GM21381 (cell line): ENCODE results near the gene EDRF1.

Experiments
- ATAC-seq: cut with Tn5 transposase; IDR thresholded peaks from one replicate; pipeline ENCODE4 v1.9.1; 2021; ENCODE audit warnings: mild to moderate bottlenecking, moderate library complexity; ENCODE audit not compliant: unreplicated experiment

The EDRF1 gene

DNA sequence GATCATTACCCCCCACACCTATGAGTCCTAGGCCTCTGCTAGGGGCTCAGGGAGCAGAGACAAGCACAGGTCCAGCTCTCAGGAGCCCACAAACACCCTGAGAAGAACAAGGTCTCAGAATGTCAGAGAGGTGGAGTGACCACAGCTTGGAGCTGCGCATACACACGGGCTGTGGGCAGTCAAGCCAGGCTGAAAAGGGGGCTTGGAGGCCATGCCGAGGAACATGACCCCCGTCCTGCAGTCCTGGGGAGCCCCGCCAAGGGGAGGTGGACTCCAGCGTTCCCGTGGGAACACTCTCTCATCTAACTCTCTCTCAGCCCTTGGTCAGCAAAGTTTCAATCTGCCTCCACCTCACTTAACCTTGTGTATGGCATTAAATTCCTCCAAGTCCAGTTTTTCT lies 63.9 kb downstream of the EDRF1 start:
- ATAC-seq, result no peak

DNA sequence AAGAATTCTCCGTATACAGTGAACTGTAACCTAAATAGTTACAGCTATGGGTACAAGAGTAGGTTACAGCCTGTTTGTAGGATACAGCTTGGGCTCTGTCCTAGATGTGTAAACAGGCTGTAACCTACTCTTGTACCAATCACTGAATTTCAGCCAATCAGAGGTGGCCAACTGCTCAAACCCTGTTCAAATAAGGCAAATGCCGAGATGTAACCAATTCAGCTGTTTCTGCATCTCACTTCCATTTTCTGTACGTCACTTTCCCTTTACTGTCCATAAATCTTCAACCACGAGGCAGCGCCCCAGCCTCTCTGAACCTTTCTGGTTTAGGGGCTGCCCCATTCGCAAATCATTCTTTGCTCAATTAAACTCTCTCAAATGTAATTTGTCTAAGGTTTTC lies 64.4 kb downstream of the EDRF1 start:
- peak; percentile 80 for ATAC-seq

DNA sequence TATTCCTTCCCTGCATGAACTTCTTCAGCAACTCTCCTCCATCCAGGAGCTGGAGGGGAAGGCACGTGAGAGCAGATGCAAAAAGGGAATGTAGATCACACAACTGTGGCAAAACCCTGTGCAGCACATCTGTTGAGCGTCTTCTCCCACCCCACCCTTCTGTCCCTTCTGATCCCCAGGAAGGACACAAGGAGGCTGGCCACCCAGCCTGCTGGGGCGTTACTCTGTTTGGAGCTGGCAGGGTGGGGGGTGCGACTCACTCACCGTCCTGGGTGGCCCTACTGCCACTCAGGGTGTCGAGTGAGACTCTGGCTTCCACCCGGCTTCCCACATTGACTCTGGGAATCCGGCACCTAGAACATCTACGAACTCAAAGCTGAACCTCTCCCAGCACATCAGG lies 66.3 kb downstream of the EDRF1 start:
- no peak for ATAC-seq

DNA sequence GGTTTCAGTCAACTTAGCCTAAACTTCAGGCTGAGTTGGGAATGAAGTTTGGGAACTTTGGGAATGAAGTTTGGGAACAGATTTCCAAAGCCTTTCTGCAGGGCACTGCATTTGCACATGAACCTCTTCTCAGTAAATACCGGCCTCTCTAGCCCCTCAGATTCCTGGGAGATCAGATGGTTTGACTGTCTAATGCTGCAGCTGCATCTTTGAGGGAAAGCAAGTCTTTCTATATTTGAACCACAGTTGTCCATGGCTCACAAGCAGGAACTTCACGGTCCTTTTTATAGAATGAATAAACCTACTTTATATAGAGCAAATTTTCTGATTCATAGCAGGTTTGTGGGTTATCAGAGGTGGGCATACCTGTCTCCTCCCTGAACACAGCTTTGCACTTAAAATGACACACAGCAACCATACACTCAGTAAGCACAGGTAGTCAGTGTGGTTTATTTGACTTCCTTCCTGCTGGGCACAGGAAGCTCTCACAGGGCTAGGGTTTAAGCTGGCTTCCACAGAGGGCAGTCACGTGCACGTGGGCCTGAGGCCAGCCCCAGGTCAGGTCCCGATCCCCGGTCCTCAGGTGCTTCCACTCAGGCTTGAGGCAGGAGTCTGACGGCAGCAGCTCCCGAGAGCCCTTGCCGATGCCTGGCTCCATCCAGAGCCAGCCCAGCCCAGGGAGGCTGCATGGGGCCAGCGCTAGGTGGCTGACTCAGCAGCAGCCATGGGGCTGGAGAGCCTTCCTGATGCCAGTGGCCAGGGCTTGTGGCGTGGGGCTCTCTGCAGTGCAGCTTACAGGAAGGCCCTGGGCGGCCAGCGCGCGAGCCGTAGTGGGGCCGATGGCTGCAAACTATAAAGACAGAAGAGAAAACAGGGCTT lies 68.9 kb downstream of the EDRF1 start:
- no peak for ATAC-seq

DNA sequence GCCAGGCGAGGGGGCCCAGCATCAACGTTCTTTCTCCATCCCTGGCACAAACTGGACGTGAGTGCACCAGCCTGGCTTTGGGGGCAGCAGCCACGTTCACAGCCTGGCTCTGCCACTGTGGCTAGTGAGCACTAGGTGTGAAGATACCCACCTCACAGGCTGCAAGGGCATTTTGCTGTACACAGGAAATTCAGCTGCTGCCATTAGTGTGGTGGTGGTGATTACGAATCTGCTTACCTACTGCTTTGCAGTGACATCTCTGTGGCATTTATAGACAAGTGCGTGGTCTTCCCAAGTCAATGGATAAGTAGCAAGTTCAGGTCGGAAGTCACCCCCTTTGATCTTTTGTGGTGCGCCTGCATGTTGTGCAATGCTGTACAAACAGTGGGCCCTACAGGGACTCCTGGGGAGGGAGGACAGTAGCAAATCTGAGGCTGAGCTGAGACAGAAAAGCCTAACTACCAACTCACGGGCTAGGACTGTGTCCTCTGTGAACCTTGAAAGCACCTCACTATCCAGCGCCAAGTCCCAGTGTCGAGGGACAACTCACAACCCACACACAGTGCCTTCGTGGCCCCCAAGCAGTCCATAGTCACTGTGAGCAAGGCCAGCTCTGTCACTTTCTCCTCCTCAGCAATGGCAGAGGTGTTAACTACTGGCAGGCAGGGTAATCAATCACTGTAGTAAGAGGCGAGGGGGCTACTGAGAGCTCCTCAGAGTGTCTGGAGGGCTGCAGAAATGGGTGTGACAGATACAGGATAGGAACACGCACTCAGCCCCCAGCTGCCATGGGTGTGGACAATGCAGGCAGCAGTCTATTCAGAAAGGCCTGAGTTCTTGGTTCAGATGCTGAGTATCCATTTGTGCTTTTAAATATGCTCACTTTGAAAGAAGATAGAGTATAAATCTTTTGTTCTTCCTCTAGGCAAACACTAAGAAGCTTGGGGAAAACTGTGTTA lies 73.1 kb downstream of the EDRF1 start:
- no peak for ATAC-seq

DNA sequence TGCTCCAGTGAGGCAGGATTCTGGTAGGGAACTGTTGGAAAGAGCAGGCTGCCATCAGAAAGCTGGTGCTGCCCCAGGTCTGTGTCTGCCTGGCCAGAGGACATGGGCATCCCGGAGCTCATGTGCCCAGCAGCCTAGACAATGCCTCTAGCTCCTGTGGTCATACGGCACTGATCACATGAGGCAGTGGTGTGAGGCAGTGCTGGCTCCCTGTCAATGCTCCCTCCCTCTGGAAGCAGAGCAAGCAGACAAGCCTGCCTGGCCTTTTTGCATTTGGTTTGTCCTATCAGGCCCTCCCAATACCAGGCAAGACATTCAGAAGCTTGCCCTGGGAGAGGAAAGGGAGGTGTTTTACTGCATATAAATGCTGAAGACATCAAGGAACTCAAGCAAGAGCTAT lies 75.6 kb downstream of the EDRF1 start:
- ATAC-seq, result no peak

DNA sequence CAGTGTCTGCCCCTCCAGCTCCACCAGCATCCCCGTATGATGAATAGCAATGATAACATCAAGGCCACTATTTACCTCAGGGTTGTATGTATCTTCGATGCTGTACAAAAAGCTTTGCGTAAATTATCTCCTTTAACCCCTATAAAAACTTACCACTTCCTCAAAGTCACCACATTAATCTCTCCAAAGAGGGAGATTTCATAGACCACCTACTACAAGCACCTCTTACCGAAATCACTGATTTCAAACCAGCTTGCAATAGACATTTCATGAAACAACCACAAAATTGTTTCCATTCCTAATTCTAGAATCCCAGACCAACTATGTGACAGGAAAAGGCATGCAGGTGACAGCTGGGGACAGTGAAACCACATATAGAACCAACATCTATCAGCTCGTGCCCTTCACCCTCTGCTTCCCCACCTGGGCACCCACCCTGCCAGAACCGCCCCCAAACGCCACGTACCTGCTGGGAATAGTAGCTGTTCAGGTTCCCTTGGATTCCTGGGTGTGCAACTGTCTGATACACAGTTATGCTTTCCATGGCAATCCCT lies 76.2 kb downstream of the EDRF1 start:
- ATAC-seq, result no peak

DNA sequence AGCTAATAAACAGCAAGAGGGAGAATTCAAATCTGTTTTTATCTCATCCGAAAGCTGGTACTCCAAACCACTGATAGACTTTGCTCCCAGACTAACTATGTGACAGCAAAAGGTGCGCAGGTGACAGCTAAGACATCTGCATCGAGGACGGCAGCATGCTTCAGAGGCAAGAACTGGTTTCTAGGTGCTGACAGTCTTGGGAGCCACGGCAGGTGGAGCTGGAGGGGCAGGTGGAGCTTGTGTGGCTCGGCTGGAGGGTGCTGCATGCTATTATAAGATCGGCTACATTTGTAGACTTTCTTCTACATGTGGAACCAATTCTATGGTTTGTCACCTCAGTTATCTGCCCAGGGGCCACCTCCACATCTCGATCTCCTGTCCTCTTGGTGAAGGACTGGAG lies 77.9 kb downstream of the EDRF1 start:
- ATAC-seq, result no peak

DNA sequence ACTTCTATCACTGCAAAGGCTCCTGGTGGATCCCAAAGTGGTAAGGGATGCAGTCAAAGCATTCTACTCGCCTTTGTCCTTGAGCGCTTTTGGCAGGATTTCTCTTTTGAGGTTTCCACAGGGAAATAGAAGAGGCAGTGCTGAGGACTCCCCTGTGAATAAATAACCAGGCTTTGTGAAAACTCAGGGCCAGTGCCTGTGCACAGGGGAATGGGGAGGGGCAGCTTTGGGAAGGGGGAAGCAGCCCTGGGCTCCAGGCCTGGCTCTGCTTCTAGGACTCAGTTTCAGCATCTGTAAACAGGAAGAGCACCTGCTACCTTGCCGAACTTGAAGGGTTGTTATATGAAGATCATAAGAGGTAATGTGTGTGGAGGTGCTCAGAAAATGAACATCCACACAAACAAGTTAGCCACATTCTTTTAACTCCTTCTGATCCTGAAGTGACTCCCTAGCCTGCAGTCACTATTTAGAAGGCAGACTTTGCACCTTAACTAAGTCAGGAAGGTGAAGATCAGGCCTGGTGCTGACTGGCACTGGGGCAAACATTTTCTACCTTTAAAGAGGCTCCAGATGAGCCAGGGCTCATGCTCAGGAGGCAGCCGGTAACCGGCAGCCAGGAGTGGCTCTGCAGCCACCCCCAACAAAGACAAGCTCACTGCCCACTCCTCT lies 78.6 kb downstream of the EDRF1 start:
- no peak for ATAC-seq

DNA sequence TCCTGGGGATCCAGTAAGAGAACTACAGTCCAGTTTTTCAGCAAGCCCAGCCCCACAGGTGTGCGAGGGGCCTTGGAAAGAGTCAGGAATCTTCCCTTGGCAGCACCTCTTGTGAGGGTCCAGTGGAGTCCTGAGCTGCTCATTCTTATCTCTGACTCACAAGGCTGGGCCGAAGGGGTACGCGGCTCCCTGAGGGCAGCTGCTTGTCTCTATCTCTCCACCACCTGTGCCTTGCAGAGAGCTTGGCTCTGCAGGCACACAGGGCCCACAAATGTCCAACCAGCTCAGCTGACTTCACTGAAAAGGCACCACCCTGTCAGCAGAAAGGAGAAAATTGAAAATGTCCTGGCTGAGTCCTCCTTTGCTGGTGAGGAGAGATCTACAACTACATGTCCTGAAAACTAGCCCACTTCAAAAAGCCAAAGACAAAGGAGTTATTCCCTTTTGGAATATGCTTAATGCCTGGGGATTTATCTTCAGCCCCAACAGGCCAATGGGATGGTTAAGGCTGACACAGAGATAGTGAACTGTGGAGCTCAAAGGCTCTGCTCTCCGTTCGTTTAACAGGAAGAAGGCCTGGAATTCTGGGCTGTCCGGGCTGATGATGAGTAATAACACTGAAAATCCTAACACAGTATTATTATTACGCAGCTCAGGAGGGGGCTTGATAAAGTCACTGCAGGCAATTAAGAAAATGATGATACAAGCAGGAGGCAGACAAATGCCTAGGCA lies 80.1 kb downstream of the EDRF1 start:
- no peak for ATAC-seq

DNA sequence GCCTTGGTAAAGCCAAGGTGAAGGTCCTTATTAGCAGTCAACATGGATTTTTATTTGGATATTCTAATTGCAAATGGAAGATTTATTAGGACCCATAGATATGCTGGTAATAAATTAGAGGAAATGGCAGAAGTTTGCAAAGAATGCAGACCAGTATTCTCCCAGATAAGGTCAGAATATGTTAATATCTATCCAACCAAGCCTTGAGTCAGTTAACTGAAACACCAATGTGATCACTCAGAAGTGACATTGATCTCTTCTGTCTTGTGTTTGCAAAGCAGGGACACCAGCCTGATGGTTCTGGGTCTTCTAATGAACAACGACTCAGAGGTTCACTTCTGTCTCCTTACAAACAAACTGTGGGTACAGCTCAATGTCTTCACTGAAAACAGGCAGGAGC lies 82.1 kb downstream of the EDRF1 start:
- no peak for ATAC-seq

DNA sequence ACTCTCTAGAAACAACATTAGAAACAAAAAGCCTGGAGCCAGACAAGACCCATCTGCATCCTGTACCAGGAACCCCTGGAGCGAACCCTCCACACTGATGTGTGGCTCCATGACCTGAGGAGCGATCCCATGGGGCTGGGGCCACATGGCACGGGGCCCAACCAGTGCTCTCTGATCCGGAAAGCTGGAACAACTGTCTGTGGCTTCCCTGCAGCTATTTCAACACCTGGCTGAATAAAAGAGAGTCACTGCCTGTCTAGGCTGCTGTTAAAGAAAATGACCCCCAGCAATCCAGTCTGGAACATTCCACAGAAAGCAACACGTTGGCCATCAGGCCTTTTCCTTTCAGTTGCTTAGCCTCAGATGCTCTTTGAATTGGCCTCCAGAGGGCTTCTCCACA lies 82.6 kb downstream of the EDRF1 start:
- ATAC-seq, result no peak

DNA sequence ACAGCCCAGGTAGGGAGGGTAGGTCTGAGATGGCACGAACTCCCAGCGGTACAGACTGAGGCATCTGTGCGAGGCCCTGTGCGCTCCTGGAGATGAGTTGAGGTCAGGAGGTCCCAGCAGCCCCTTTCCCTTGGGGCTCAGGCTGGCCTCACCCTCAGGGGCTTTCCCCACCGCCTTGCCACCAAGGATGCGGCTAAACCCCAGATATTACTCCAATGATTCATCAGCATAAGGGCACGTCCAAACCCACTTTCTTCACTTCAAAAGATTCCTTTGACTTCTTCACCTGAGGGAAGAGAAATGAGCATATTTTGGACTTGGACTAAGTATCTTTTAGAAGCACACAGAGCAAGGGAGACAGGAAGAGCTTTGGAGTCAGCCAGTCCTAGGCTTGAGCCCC lies 83.2 kb downstream of the EDRF1 start:
- ATAC-seq, result no peak

DNA sequence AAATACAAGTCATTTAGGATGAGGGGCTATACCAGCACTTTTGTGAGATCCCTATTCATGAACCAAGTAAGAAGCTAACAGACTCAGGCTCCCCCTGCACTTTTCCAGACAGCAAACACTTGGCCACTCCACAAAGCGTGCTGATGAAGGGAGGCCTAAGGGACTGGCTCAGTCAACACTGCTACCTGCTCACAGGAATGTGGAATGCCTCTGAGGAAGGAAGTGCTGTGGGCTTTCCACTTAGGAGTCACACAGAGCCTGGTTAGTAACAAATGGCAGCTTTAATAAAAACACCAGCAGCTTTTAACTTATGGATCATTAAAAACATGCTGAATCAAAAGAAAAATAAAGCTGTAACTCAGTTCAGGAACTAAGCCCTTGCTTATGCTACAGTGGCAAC lies 88.5 kb downstream of the EDRF1 start:
- no peak for ATAC-seq

DNA sequence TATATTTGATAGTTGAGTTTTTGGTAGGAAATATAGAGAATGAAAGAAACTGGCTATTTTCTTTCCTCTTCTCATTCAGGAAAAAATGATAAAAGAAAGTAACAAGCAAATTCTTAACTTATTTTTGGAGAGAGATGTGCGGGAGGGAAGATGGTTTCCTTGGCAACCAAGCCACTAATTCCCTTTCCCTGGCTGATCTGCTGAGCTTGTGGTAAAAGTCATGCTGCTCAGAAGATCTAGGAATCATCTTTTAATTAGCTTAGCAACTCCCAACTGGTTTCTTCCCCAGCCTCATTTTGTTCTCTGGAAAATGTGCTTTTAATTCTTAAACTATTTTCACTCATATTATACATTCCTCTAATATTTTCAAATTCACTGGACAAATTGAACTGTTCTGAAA lies 91.7 kb downstream of the EDRF1 start:
- no peak for ATAC-seq

DNA sequence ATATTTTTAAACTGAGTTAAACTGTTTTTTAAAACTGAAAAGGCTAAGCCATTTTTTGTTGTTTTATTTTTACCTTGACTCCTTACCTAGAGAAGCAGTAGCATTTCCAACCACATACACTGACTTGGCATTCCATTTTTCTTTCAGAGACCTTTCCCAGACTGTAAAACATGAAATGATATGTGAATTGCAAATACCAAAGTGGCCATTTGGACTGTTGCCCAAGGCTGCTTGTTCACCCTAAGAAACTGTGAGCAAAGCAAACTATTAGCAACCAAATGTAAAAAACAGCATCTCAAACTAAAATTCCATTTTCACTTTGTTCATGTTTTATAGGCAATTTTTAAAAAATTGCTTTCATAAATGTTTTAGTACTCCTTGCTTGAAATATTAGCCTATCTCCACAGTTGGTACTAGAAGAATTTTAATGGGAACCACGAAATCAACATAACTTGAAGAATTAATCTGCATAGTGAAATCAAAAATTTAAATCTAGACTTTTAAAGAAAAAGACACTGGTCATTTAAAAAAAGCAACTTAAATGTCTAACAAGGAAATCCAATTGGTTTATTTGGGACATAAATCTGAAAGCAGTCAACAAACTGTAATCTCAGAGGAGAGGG lies 92.7 kb downstream of the EDRF1 start:
- ATAC-seq, result no peak
